ENCODE data around the gene IGSF11.

IGSF11 gene

GRCh38 chr3:118955914-118956556, 78.6 kb downstream of the IGSF11 start:
- H3K4me1 ChIP-seq (ENCODE audit: control insufficient read depth, insufficient read depth, low read length), result peaks cover 1% of the 10 kb centered on the region; the same call in 1 of the 2 replicates
- H3K4me3 ChIP-seq (ENCODE audit: low read length), result no peak overlapping the region
- H3K36me3 ChIP-seq (ENCODE audit: control insufficient read depth, insufficient read depth, low read length), result no peaks in the 10 kb centered on the region
- DNase-seq (ENCODE audit: low read depth, low spot score), result no peak
- H3K27me3 ChIP-seq (ENCODE audit: control insufficient read depth, insufficient read depth, low read length), result no peaks in the 10 kb centered on the region
- H3K9me3 ChIP-seq (ENCODE audit: control insufficient read depth, insufficient read depth, low read length), result no peaks in the 10 kb centered on the region
- H3K27ac ChIP-seq (ENCODE audit: low read length), result no peak overlapping the region
- WGBS (ENCODE audit: insufficient coverage, insufficient read length), result no CpG with 5 or more reads among the region's 1 CpG

GRCh38 chr3:118951089-118951488, 83.6 kb downstream of the IGSF11 start:
- H3K4me1 ChIP-seq (ENCODE audit: control insufficient read depth, insufficient read depth, low read length), result no peaks in the 10 kb centered on the region
- no peak for DNase-seq (ENCODE audit: low read depth, low spot score)
- H3K27me3 ChIP-seq (ENCODE audit: control insufficient read depth, insufficient read depth, low read length), result no peaks in the 10 kb centered on the region
- no peaks in the 10 kb centered on the region for H3K9me3 ChIP-seq (ENCODE audit: control insufficient read depth, insufficient read depth, low read length)
- H3K4me3 ChIP-seq (ENCODE audit: low read length), result no peak overlapping the region
- H3K27ac ChIP-seq (ENCODE audit: low read length), result no peak overlapping the region
- H3K36me3 ChIP-seq (ENCODE audit: control insufficient read depth, insufficient read depth, low read length), result no peaks in the 10 kb centered on the region

- Histone ChIP-seq H3K27ac (ENCODE audit: low read length) (no peak overlapping the region), H3K4me3 (ENCODE audit: low read length) (no peak overlapping the region), H3K9me3 (ENCODE audit: control insufficient read depth, insufficient read depth, low read length) (no peaks in the 10 kb centered on the region), H3K4me1 (ENCODE audit: control insufficient read depth, insufficient read depth, low read length) (no peaks in the 10 kb centered on the region), H3K27me3 (ENCODE audit: control insufficient read depth, insufficient read depth, low read length) (no peaks in the 10 kb centered on the region), H3K36me3 (ENCODE audit: control insufficient read depth, insufficient read depth, low read length) (no peaks in the 10 kb centered on the region)
- WGBS (ENCODE audit: insufficient coverage, insufficient read length), result no CpG with 5 or more reads among the region's 1 CpG
- no peak for DNase-seq (ENCODE audit: low read depth, low spot score)
Observed at GRCh38 chr3:118949113-118949760, 85.4 kb downstream of the IGSF11 start.

GRCh38 chr3:118948146-118948545, 86.5 kb downstream of the IGSF11 start:
- H3K27me3 ChIP-seq (ENCODE audit: control insufficient read depth, insufficient read depth, low read length), result no peaks in the 10 kb centered on the region
- H3K9me3 ChIP-seq (ENCODE audit: control insufficient read depth, insufficient read depth, low read length), result no peaks in the 10 kb centered on the region
- no peak overlapping the region for H3K27ac ChIP-seq (ENCODE audit: low read length)
- DNase-seq (ENCODE audit: low read depth, low spot score), result no peak
- no peaks in the 10 kb centered on the region for H3K36me3 ChIP-seq (ENCODE audit: control insufficient read depth, insufficient read depth, low read length)
- H3K4me3 ChIP-seq (ENCODE audit: low read length), result no peak overlapping the region
- no peaks in the 10 kb centered on the region for H3K4me1 ChIP-seq (ENCODE audit: control insufficient read depth, insufficient read depth, low read length)
- no CpG with 5 or more reads among the region's 5 CpGs for WGBS (ENCODE audit: insufficient coverage, insufficient read length)

- no peak for DNase-seq (ENCODE audit: low read depth, low spot score)
- Histone ChIP-seq H3K27ac (ENCODE audit: low read length) (no peak overlapping the region), H3K27me3 (ENCODE audit: control insufficient read depth, insufficient read depth, low read length) (no peaks in the 10 kb centered on the region), H3K4me1 (ENCODE audit: control insufficient read depth, insufficient read depth, low read length) (no peaks in the 10 kb centered on the region), H3K9me3 (ENCODE audit: control insufficient read depth, insufficient read depth, low read length) (no peaks in the 10 kb centered on the region), H3K4me3 (ENCODE audit: low read length) (no peak overlapping the region), H3K36me3 (ENCODE audit: control insufficient read depth, insufficient read depth, low read length) (no peaks in the 10 kb centered on the region)
- no CpG with 5 or more reads among the region's 4 CpGs for WGBS (ENCODE audit: insufficient coverage, insufficient read length)
Observed at GRCh38 chr3:118946449-118946848, 88.2 kb downstream of the IGSF11 start.

- H3K27ac ChIP-seq (ENCODE audit: low read length), result no peak overlapping the region
- no peak overlapping the region for H3K4me3 ChIP-seq (ENCODE audit: low read length)
- no peaks in the 10 kb centered on the region for H3K4me1 ChIP-seq (ENCODE audit: control insufficient read depth, insufficient read depth, low read length)
- no peaks in the 10 kb centered on the region for H3K36me3 ChIP-seq (ENCODE audit: control insufficient read depth, insufficient read depth, low read length)
- DNase-seq (ENCODE audit: low read depth, low spot score), result no peak
- no peaks in the 10 kb centered on the region for H3K9me3 ChIP-seq (ENCODE audit: control insufficient read depth, insufficient read depth, low read length)
- no peaks in the 10 kb centered on the region for H3K27me3 ChIP-seq (ENCODE audit: control insufficient read depth, insufficient read depth, low read length)
- WGBS (ENCODE audit: insufficient coverage, insufficient read length), result 100% methylated on average over 1 of the region's 4 CpGs
Observed at GRCh38 chr3:118945834-118946233, 88.8 kb downstream of the IGSF11 start.

- Histone ChIP-seq H3K9me3 (ENCODE audit: control insufficient read depth, insufficient read depth, low read length) (no peaks in the 10 kb centered on the region), H3K27ac (ENCODE audit: low read length) (no peak overlapping the region), H3K36me3 (ENCODE audit: control insufficient read depth, insufficient read depth, low read length) (no peaks in the 10 kb centered on the region), H3K4me1 (ENCODE audit: control insufficient read depth, insufficient read depth, low read length) (no peaks in the 10 kb centered on the region), H3K4me3 (ENCODE audit: low read length) (no peak overlapping the region), H3K27me3 (ENCODE audit: control insufficient read depth, insufficient read depth, low read length) (no peaks in the 10 kb centered on the region)
- no peak for DNase-seq (ENCODE audit: low read depth, low spot score)
Observed at GRCh38 chr3:118943597-118943996, 91.0 kb downstream of the IGSF11 start.

GRCh38 chr3:118942671-118943070, 92.0 kb downstream of the IGSF11 start:
- Histone ChIP-seq H3K27ac (ENCODE audit: low read length) (no peak overlapping the region), H3K4me1 (ENCODE audit: control insufficient read depth, insufficient read depth, low read length) (no peaks in the 10 kb centered on the region), H3K27me3 (ENCODE audit: control insufficient read depth, insufficient read depth, low read length) (no peaks in the 10 kb centered on the region), H3K9me3 (ENCODE audit: control insufficient read depth, insufficient read depth, low read length) (no peaks in the 10 kb centered on the region), H3K4me3 (ENCODE audit: low read length) (no peak overlapping the region), H3K36me3 (ENCODE audit: control insufficient read depth, insufficient read depth, low read length) (no peaks in the 10 kb centered on the region)
- DNase-seq (ENCODE audit: low read depth, low spot score), result no peak
- WGBS (ENCODE audit: insufficient coverage, insufficient read length), result no CpG with 5 or more reads among the region's 1 CpG

- no peak for DNase-seq (ENCODE audit: low read depth, low spot score)
- H3K4me1 ChIP-seq (ENCODE audit: control insufficient read depth, insufficient read depth, low read length), result no peaks in the 10 kb centered on the region
- no peak overlapping the region for H3K4me3 ChIP-seq (ENCODE audit: low read length)
- WGBS (ENCODE audit: insufficient coverage, insufficient read length), result no CpG with 5 or more reads among the region's 3 CpGs
- H3K27me3 ChIP-seq (ENCODE audit: control insufficient read depth, insufficient read depth, low read length), result no peaks in the 10 kb centered on the region
- no peaks in the 10 kb centered on the region for H3K9me3 ChIP-seq (ENCODE audit: control insufficient read depth, insufficient read depth, low read length)
- no peak overlapping the region for H3K27ac ChIP-seq (ENCODE audit: low read length)
- H3K36me3 ChIP-seq (ENCODE audit: control insufficient read depth, insufficient read depth, low read length), result no peaks in the 10 kb centered on the region
Observed at GRCh38 chr3:118942195-118942594, 92.5 kb downstream of the IGSF11 start.

- no peaks in the 10 kb centered on the region for H3K4me1 ChIP-seq (ENCODE audit: control insufficient read depth, insufficient read depth, low read length)
- H3K9me3 ChIP-seq (ENCODE audit: control insufficient read depth, insufficient read depth, low read length), result no peaks in the 10 kb centered on the region
- no peak overlapping the region for H3K4me3 ChIP-seq (ENCODE audit: low read length)
- WGBS (ENCODE audit: insufficient coverage, insufficient read length), result no CpG with 5 or more reads among the region's 3 CpGs
- no peaks in the 10 kb centered on the region for H3K36me3 ChIP-seq (ENCODE audit: control insufficient read depth, insufficient read depth, low read length)
- H3K27me3 ChIP-seq (ENCODE audit: control insufficient read depth, insufficient read depth, low read length), result no peaks in the 10 kb centered on the region
- DNase-seq (ENCODE audit: low read depth, low spot score), result no peak
- no peak overlapping the region for H3K27ac ChIP-seq (ENCODE audit: low read length)
Observed at GRCh38 chr3:118941236-118941635, 93.4 kb downstream of the IGSF11 start.

Measured in iPS DF 6.9 (cell line).